Urothelium cell line (cell line): Measurements from ENCODE around the gene SPATA1.
A peak's percentile ranks its signal among the peaks of the same experiment; 100 is the strongest.
"Not testable (repeated sequence)": the region's sequence is repeated elsewhere in the genome, so short reads cannot be mapped to it uniquely, and the experiment has no call there.

Experiments used
- DNase-seq: peaks from one replicate; pipeline ENCODE4 v3.0.0; 2011; ENCODE audit warnings: low spot score, mixed read lengths
- FAIRE-seq: peaks from 2 replicates; lab custom pipeline; 2011; peaks lifted over from hg19 to GRCh38; lab: Jason Lieb, UNC

The SPATA1 gene

GRCh38 chr1:84507887-84508286 is 1.7 kb downstream of the SPATA1 start:
- not testable (repeated sequence) for DNase-seq, FAIRE-seq

- FAIRE-seq (no peak), DNase-seq (no peak)
Observed at GRCh38 chr1:84508510-84508909, 2.3 kb downstream of the SPATA1 start.

DNA sequence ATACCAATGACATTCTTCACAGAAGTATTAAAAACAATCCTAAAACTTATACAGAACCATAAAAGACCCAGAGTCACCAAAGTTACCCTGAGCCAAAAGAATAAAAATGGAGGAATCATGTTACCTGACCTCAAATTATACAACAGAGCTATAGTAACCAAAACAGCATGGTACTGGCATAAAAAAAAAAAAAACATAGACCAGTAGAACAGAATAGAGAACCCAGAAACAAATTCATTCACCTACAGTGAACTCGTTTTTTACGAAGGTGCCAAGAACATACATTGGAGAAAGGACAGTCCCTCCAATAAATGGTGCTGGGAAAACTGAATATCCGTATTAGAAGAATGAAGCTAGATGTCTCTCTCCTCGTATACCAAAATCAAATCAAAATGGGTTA is 2.8 kb downstream of the SPATA1 start:
- DNase-seq (no peak), FAIRE-seq (no peak)

DNA sequence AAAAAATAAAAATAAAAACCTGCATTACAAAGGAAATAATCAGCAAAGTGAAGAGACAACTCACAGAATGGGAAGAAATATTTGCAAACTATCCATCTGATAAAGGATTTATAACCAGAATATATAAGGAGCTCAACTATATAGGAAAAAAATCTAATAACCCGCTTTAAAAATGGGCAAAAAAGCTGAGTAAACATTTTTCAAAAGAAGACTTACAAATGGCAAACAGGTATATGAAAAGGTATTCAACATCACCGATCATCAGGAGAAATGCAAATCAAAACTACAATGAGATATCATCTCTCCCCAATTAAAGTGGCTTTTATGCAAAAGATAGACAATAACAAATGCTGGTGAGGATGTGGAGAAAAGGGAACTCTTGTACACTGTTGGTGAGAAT is 4.0 kb downstream of the SPATA1 start:
- DNase-seq (no peak), FAIRE-seq (no peak)

- no peak for DNase-seq
- no peak for FAIRE-seq
Observed at GRCh38 chr1:84510668-84511067, 4.5 kb downstream of the SPATA1 start.

GRCh38 chr1:84524590-84524989 is 18.4 kb downstream of the SPATA1 start:
- DNase-seq (no peak), FAIRE-seq (no peak)

GRCh38 chr1:84525779-84526178 is 19.6 kb downstream of the SPATA1 start:
- FAIRE-seq = no peak

DNA sequence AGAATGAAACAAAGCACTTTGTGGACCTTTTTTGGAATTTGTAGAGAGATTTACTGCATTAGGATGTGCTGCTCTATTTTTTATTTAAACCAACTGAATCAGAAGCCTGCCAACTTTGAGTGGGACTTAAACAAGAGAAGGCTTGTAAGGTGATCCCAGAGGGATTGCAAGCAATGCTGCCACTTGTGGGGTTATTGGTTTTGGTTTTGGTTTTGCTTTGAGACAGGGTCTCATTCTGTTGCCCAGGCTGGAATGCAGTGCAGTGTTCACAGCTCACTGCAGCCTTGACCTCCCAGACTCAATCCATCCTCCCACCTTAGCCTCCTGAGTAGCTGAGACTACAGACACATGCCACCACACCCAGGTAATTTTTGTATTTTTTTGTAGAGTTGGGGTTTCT is 32.4 kb downstream of the SPATA1 start:
- no peak for FAIRE-seq
- DNase-seq = no peak

More at GRCh38 chr1:84525779-84526178, 19.6 kb downstream of the SPATA1 start:
- no peak for DNase-seq

GRCh38 chr1:84539972-84540371 is 33.8 kb downstream of the SPATA1 start:
- FAIRE-seq (no peak), DNase-seq (no peak)

- DNase-seq (no peak), FAIRE-seq (no peak)
Observed at GRCh38 chr1:84540759-84541158, 34.6 kb downstream of the SPATA1 start.

DNA sequence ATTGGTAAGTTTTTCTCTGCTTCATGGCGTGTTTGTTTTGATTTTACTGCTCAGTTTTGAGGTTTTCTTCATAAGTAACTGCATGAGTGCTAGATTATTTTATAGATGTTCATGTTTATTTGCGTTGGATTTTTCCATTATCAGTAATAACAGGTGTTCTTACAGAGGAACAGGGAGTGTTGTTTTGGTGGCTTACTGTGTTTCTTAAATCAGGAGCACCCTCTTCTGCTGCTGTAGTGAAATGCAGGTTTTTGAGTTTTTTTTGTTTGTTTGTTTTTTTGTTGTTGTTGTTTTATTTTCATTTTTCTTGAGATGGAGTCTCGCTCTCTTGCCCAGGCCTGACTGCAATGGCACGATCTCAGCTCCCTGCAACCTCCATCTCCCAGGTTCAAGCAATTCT is 35.5 kb downstream of the SPATA1 start:
- no peak for FAIRE-seq

DNA sequence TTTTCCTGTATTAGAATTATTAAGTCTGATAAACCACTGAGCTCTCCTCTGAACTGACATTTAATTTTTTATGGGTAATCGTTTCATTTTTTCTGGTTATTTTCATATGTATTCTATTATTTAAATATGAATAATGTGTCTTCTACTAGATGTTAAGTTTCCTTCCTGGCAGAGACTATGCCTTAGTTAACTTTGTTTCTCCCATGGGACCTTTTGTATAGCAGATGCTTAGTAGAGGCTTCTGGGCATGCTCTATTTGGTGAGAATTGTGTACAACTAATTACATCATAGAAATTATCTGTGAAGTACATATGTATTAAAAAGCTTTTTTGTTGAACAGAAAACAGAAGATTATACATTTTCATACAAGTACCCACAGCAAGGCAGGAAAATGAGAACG is 44.6 kb downstream of the SPATA1 start:
- no peak for FAIRE-seq

More for the DNA sequence above, 35.5 kb downstream of the SPATA1 start:
- no peak for DNase-seq

DNA sequence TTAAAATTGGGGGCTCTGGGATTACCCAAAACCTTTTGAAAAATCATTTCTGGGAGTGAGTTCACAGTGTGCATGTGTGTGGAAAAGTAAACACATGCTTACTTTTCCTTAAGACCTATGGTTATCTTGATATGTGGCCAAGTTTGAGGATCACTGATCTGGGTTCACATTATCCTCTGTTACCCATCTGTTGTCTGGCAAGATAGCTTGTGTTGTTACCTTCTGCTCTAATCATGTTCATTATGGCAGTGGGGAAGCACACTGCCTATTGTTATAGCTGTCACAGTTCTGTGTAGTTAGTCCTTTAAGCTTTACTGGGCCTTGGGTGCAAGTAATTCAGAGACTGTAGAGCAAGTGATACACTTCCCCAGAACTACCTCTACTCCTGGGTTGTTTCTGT is 63.0 kb downstream of the SPATA1 start:
- FAIRE-seq = no peak
- no peak for DNase-seq

More for the DNA sequence above, 44.6 kb downstream of the SPATA1 start:
- DNase-seq = no peak

GRCh38 chr1:84570436-84571149 is 64.4 kb downstream of the SPATA1 start:
- FAIRE-seq (no peak), DNase-seq (no peak)

DNA sequence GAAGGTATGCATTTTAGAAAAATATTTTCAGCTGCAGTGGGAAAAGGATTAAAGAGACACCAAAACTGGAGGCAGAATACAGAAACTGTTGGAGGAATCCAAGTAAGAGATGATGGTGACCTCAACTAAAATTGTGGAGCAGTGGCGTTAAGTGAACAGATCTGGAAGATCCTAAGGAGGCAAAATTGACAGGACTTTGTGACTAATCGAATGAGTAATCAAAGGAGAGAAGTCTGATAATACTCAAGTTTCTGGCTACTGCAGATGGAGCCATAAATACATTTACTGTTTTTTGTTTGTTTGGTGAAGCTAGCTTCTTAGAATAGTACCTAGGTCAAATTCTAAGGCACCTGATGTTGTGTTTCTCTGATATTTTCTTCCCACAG is 65.0 kb downstream of the SPATA1 start:
- FAIRE-seq = no peak
- no peak for DNase-seq

DNA sequence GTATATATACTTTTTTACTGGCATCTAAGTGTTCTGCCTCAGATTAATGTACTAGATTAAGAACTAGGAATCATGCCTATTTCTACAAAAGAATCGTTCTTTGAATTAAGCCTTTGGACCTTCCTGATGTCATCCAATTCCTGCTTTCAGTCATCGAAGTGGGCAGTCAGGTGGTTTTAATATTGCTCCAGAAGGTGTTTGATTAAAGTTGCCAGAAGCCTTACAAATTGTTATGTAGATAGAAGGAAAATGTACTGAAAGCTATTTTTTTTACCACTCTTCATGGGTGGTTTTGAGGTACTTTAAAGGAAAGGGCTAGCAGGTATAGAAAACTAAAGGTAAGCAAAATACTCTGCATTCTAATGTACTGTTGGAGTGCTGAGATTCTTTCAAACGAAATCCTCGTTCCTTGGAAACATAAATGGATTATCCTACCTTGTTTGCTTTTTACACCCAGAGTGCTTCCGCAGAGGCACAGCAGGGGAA is 67.3 kb downstream of the SPATA1 start:
- DNase-seq (no peak), FAIRE-seq (no peak)

DNA sequence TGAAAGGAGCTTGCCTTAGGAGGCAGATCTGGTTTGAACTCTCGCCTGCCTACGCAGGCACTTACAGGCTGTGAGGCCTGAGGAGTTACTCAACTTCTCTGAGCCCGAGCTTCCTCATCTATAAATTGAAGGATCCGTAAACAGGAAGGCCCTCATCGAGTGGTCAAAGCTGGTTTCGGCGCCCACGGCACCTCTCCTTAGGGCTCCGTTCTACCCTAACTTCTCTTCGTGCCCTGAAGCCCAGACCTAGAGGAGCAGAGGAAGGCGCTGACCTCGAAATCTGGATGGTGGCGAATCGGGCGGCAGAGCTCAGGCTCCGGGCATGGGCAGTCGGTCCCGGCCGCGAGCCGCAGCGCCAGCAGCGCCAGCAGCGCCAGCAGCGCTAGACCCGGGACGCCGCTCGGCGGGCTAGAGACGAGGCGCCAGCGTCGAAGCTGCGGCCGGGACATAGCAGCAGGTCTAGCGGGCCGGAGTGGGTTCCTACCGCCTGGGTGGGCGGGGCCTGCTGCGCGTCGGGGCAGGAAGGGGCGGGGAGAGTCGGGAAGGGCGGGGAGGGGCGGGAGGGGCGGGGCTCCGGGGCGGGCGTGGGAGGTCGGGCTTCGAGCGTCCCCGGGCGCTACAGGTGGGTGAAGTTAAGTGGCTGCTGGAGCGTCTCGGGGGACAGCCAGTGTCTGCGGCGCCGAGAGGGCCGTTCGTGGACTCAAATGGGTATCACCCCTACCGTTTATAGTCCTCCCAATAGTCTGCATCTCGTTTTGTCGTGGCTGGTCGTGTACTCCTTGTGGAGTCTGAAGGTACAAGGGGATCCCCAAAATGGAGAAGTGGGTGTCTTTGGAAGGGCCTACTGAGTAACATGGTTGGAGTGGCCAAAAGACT is 68.0 kb downstream of the SPATA1 start, which contains the start of gene CTBS:
Gene CTBS, minus strand, starts transcription at position 474 of the 876 bp plus-strand sequence. Its CDS starts 25 bp downstream, at position 449.
- FAIRE-seq (peak; percentile 13), DNase-seq (peak; percentile 98)

DNA sequence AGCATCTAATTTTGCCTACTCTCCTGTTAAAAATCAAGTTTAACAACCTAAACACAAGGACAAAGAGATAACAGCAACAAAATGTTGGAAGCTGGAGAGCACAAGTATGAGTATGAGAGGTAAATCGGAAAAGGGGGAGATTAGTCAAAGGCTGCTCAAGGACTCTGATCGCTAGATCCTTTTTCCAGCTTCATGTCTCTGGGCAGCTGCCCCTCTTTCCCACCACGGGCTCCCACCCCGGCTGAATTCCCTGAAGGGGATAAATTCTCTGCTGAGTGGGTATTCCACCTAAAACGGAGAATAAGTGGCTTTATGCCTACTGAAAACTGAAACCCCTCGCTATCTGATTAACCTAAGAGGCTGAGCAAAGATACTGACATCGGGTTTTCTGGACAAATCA is 68.8 kb downstream of the SPATA1 start:
- DNase-seq (no peak), FAIRE-seq (no peak)

- no peak for FAIRE-seq
- DNase-seq = no peak
Observed at GRCh38 chr1:84581648-84582047, 75.5 kb downstream of the SPATA1 start.

- FAIRE-seq = no peak
- DNase-seq = no peak
Observed at GRCh38 chr1:84582802-84583587, 76.8 kb downstream of the SPATA1 start.

DNA sequence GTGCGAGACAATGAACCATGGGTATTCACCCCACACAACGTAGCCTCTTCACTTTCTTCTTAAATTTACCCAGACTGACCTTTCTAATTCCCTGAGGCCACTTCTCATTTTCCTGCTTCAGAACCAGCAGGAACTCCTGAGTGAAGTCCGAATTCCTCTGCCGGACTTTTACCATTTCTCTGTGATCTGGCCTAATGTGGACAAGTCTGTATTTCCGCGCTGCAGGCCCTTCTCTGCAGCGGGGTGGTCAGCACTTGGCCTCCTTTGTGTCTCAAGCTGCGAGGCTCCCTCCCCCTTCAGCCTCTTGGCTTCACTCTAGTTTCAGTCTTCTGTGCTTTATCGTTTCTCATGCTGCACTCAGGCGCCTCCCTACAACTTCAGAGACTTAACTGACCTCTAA is 77.5 kb downstream of the SPATA1 start:
- DNase-seq = no peak
- FAIRE-seq = no peak
